HEK293 (cell line): ENCODE data around the gene ANGPTL8.
A peak's percentile ranks its signal among the peaks of the same experiment; 100 is the strongest.

Experiments used
- AEBP2 ChIP-seq: fragments of 450-650 bp; formaldehyde crosslinking; IDR thresholded peaks from 2 replicates; pipeline ENCODE4 v1.5.1; 2016; ENCODE audit warnings: missing biosample characterization, missing genetic modification characterization, borderline replicate concordance
- GLI4 ChIP-seq: fragments of 450-650 bp; formaldehyde crosslinking; IDR thresholded peaks from 2 replicates; pipeline ENCODE4 v1.5.1; 2016; ENCODE audit warnings: missing biosample characterization, missing genetic modification characterization
- GLIS2 ChIP-seq: fragments of 450-650 bp; formaldehyde crosslinking; IDR thresholded peaks from 2 replicates; pipeline ENCODE4 v1.5.1; 2016; ENCODE audit warnings: missing biosample characterization, missing genetic modification characterization
- KLF1 ChIP-seq: fragments of 450-650 bp; formaldehyde crosslinking; IDR thresholded peaks from 2 replicates; pipeline ENCODE4 v1.5.1; 2016; ENCODE audit warnings: missing biosample characterization, missing genetic modification characterization
- PATZ1 ChIP-seq: fragments of 450-650 bp; formaldehyde crosslinking; IDR thresholded peaks from 2 replicates; pipeline ENCODE4 v1.5.1; 2016; ENCODE audit warnings: missing biosample characterization, missing genetic modification characterization
- SP3 ChIP-seq: fragments of 450-650 bp; formaldehyde crosslinking; IDR thresholded peaks from 2 replicates; pipeline ENCODE4 v1.5.1; 2016; ENCODE audit warnings: missing biosample characterization, missing genetic modification characterization
- SP7 ChIP-seq: fragments of 450-650 bp; formaldehyde crosslinking; IDR thresholded peaks from 2 replicates; pipeline ENCODE4 v1.5.1; 2016; ENCODE audit warnings: missing biosample characterization, missing genetic modification characterization
- ZBTB26 ChIP-seq: fragments of 450-650 bp; formaldehyde crosslinking; optimal IDR thresholded peaks from 2 replicates; pipeline ENCODE3; 2016; ENCODE audit warnings: missing biosample characterization, mild to moderate bottlenecking, missing genetic modification characterization
- ZBTB44 ChIP-seq: fragments of 450-650 bp; IDR thresholded peaks from 2 replicates; pipeline ENCODE4 v1.5.1; 2018; ENCODE audit warnings: missing biosample characterization, mild to moderate bottlenecking, missing genetic modification characterization
- ZBTB8A ChIP-seq: fragments of 450-650 bp; formaldehyde crosslinking; IDR thresholded peaks from 2 replicates; pipeline ENCODE4 v1.5.1; 2016; ENCODE audit warnings: missing biosample characterization, missing genetic modification characterization
- ZEB2 ChIP-seq: fragments of 450-650 bp; formaldehyde crosslinking; IDR thresholded peaks from 2 replicates; pipeline ENCODE4 v1.5.1; 2016; ENCODE audit warnings: missing biosample characterization, missing genetic modification characterization
- ZFP41 ChIP-seq: fragments of 450-650 bp; formaldehyde crosslinking; IDR thresholded peaks from 2 replicates; pipeline ENCODE4 v1.5.1; 2016; ENCODE audit warnings: missing biosample characterization, missing genetic modification characterization, borderline replicate concordance
- ZNF184 ChIP-seq: fragments of 450-650 bp; IDR thresholded peaks from 2 replicates; pipeline ENCODE4 v1.5.1; 2018; ENCODE audit warnings: missing biosample characterization, mild to moderate bottlenecking, missing genetic modification characterization
- ZNF23 ChIP-seq: fragments of 450-650 bp; formaldehyde crosslinking; IDR thresholded peaks from 2 replicates; pipeline ENCODE4 v1.5.1; 2016; ENCODE audit warnings: missing biosample characterization, missing genetic modification characterization, borderline replicate concordance
- ZNF302 ChIP-seq: fragments of 450-650 bp; formaldehyde crosslinking; IDR thresholded peaks from 2 replicates; pipeline ENCODE4 v1.5.1; 2016; ENCODE audit warnings: missing biosample characterization, missing genetic modification characterization, low read depth
- ZNF335 ChIP-seq: fragments of 450-650 bp; formaldehyde crosslinking; conservative IDR thresholded peaks from 2 replicates; pipeline ENCODE4 v1.5.1; 2016; ENCODE audit warnings: missing biosample characterization, missing genetic modification characterization
- ZNF341 ChIP-seq: fragments of 450-650 bp; formaldehyde crosslinking; IDR thresholded peaks from 2 replicates; pipeline ENCODE4; 2016; ENCODE audit warnings: low read depth, missing biosample characterization, missing genetic modification characterization
- ZNF398 ChIP-seq: fragments of 450-650 bp; formaldehyde crosslinking; IDR thresholded peaks from 2 replicates; pipeline ENCODE4 v1.5.1; 2017; ENCODE audit warnings: missing biosample characterization, missing genetic modification characterization
- ZNF433 ChIP-seq: fragments of 450-650 bp; formaldehyde crosslinking; IDR thresholded peaks from 2 replicates; pipeline ENCODE4 v1.5.1; 2016; ENCODE audit warnings: missing biosample characterization, missing genetic modification characterization, low read depth
- ZNF449 ChIP-seq: fragments of 450-650 bp; formaldehyde crosslinking; IDR thresholded peaks from 2 replicates; pipeline ENCODE4 v1.5.1; 2017; ENCODE audit warnings: missing biosample characterization, mild to moderate bottlenecking, missing genetic modification characterization, moderate library complexity
- ZNF548 ChIP-seq: fragments of 450-650 bp; formaldehyde crosslinking; IDR thresholded peaks from 2 replicates; pipeline ENCODE4 v1.5.1; 2016; ENCODE audit warnings: missing biosample characterization, missing genetic modification characterization
- ZNF596 ChIP-seq: fragments of 450-650 bp; IDR thresholded peaks from 2 replicates; pipeline ENCODE4 v1.5.0; 2018; ENCODE audit warnings: missing biosample characterization, mild to moderate bottlenecking, missing genetic modification characterization, moderate library complexity
- ZNF654 ChIP-seq: fragments of 450-650 bp; formaldehyde crosslinking; IDR thresholded peaks from 2 replicates; pipeline ENCODE4 v1.5.1; 2016; ENCODE audit warnings: low read depth, missing biosample characterization, missing genetic modification characterization
- ZNF704 ChIP-seq: fragments of 450-650 bp; formaldehyde crosslinking; IDR thresholded peaks from 2 replicates; pipeline ENCODE4 v1.5.1; 2016; ENCODE audit warnings: missing biosample characterization, missing genetic modification characterization
- ZSCAN30 ChIP-seq: fragments of 450-650 bp; IDR thresholded peaks from 2 replicates; pipeline ENCODE4 v1.5.1; 2018; ENCODE audit warnings: missing biosample characterization, mild to moderate bottlenecking, missing genetic modification characterization, moderate library complexity
- ZSCAN5A ChIP-seq: fragments of 450-650 bp; formaldehyde crosslinking; IDR thresholded peaks from 2 replicates; pipeline ENCODE4 v1.5.1; 2016; ENCODE audit warnings: missing biosample characterization, missing genetic modification characterization

Gene ANGPTL8

GRCh38 chr19:11197291-11198174 lies 41.9 kb upstream of the ANGPTL8 start, which contains the start of gene KANK2 (continued):
- TF ChIP-seq ZNF398 (tag by site-specific recombination), result peak; percentile 94
- peak; percentile 63 for TF ChIP-seq KLF1 (tag by site-specific recombination)
- peak; percentile 73 for TF ChIP-seq PATZ1 (tag by site-specific recombination)
- peak; percentile 91 for TF ChIP-seq ZNF341 (tag by site-specific recombination)
- peak; percentile 55; the same call in 1 of the 2 replicates for TF ChIP-seq ZNF335 (tag by site-specific recombination)
- TF ChIP-seq SP7 (tag by site-specific recombination), result peak; percentile 49
- peak; percentile 90 for TF ChIP-seq GLIS2
- no peak for TF ChIP-seq ZNF548
- peak; percentile 59 for TF ChIP-seq ZBTB26 (tag by site-specific recombination)
- peak; percentile 47 for TF ChIP-seq ZBTB8A (tag by site-specific recombination)
- TF ChIP-seq SP3 (tag by site-specific recombination), result peak; percentile 81
- peak; percentile 84 for TF ChIP-seq ZEB2
- no peak for TF ChIP-seq ZFP41 (tag by site-specific recombination)
- 0 out of 2 replicates have a peak, but pooled peaks have one; percentile 38 for TF ChIP-seq ZNF596 (tag by site-specific recombination)
- TF ChIP-seq ZNF654 (tag by site-specific recombination), result no peak
- no peak for TF ChIP-seq ZNF302
- TF ChIP-seq GLI4 (tag by site-specific recombination), result peak; percentile 8; the same call in 1 of the 2 replicates
- TF ChIP-seq AEBP2 (tag by site-specific recombination), result no peak
- TF ChIP-seq ZNF433 (tag by site-specific recombination), result no peak
- no peak for TF ChIP-seq ZNF23
- TF ChIP-seq ZSCAN5A (tag by site-specific recombination), result peak; percentile 40; the same call in 1 of the 2 replicates
- no peak for TF ChIP-seq ZNF449 (tag by site-specific recombination)
- TF ChIP-seq ZNF184 (tag by site-specific recombination), result 0 out of 2 replicates have a peak, but pooled peaks have one; percentile 23
- TF ChIP-seq ZSCAN30, result peak; percentile 48; the same call in 1 of the 2 replicates
- TF ChIP-seq ZNF704 (tag by site-specific recombination), result no peak
- 0 out of 2 replicates have a peak, but pooled peaks have one; percentile 19 for TF ChIP-seq ZBTB44 (tag by site-specific recombination)
